HG02763 (cell line): ENCODE results near the gene CALML3.

Source experiments
- ATAC-seq: cut with Tn5 transposase; IDR thresholded peaks from one replicate; pipeline ENCODE4 v1.9.1; 2021; ENCODE audit warnings: mild to moderate bottlenecking, moderate library complexity; ENCODE audit not compliant: unreplicated experiment

The CALML3 gene

DNA sequence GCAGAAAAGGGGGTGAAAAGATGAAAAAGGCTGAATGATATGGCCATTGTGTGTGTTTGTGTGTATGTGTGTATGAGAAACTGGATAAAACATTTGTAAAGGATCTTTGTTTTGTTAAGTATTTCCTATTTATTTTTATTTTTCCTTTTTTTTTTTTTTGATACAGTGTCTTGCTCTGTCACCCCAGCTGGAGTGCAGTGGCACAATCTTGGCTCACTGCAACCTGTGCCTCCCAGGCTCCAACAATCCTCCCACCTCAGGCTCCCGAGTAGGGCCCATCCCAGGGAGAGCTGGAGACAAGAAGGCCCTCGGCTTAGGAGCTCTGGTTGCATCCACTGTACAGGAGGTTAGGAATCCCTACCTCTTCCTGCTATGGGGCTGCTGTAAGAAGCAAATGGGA lies 18.5 kb upstream of the CALML3 start:
- ATAC-seq, result no peak

DNA sequence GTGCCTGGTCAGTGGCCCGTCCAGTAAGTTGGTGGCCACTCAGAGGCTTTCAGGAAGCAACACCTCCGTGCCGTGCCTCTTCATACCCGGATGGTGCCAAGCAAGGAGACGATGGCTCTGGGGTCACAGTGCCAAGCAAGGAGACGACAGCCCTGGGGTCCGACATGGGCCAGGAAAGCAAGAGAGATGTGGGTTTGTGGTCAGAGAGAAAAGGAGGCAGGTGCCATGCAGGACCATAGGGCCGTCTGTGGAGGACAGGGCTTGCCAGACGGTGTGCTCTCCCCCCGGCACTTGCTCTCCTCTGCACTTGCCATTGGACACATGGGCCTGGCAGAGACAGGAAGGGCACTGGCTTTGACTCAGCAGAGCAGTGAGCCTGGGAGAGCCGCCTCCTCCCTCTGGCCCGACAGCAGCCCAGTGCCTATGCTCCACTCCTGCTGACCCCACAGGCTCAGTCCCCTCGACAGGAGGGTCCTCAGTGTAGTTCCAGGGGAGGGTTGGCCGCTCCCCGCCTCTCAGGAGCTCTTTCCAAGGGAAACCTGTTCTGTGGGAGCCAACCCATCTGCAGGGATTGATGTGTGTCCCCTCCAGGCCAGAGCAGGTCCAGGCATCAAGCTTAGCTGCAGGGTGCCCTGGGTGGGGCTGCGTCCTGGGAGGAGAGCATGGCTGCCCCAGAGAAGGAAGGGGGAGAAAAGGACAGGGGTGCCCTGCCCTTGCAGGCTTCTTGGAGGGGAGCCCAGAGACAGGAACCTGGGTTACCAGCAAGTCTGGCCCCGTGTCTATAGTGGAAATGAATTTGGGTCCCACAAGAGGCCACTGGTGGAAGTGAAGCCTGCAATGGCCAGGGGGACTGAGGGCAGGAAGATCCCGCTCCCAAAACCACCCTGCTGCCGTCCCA lies 17.8 kb upstream of the CALML3 start:
- ATAC-seq, result no peak

DNA sequence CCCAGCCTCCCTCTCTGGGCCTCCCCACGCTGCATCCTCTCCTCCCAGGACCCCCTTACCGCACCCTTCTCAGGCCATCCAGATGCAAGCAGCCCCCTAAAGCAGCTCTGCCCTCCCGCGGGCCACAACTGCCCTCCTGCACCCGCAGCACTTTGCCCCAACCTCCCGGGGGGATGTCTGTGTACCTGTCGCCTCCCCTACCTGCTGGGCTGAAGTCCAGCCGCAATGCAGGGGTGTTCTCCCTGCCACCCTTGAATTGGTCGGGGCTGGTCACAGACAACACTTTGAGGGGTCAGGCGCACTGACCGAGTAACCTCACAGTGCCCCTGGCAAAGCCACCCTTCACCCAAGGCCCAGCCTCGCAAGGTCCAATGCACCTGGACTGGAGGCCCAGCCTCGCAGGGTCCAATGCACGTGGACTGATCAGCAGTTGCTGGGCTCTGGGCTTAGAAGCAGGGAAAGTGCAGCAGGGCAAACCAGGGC lies 17.1 kb upstream of the CALML3 start:
- ATAC-seq, result no peak

DNA sequence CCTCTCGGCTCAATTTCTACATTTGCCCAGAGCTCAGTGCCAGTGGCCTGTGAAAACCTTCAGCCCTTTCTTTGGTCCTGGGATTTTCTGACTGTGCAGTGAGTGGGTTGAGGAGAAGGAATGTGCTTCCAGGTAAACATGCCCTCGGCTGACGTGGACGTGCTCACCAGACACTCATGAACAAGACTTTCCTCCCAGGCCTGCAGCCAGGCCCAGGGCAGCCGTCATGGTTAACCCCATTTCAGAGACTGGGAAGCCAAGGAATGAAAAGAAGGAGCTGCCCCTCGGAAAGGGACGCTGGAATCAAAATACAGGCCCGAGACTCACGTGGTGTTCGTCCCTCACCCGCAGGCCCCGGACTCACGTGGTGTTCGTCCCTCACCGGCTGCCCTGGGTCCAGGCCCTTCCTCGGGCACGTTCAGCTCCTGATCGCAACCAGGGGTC lies 16.6 kb upstream of the CALML3 start:
- no peak for ATAC-seq

DNA sequence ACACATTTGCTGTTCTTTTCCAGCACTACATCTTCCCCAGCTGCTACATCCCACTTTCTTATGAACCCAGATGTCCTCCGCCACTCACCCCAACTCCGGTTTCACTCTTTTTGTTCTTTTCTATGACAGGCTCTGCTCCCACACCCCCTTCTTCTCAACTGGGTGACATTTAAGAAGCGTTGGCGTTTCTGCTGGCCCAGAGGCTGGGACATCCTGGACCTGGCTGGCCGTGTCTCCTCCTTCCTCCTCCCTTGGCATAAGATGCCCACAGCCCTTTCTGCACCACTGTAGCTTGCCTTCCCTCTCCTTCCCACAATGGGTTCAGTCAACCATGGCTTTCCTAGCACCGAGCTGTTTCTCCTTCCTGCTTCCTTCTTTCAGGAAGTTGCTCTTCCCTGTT lies 16.0 kb upstream of the CALML3 start:
- ATAC-seq, result no peak

DNA sequence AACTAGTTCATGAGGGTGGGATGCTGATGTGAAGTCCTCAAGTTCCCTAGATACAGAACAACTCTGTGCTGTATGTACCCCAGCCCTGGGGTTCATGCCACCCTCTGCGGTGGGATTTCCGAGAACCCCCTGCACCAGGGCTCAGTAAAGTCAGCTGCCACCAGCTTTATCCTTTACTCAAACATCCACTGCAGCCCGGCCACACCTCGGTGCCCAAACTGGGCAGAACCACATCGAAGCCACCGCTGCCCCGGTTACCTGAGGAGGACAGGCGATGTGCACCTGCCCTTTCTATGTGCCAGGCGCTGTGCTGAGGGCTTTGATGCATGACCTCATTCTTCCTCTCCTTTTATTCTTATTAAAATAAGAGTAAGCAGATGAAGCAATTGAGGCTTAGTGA lies 15.5 kb upstream of the CALML3 start:
- ATAC-seq, result no peak

DNA sequence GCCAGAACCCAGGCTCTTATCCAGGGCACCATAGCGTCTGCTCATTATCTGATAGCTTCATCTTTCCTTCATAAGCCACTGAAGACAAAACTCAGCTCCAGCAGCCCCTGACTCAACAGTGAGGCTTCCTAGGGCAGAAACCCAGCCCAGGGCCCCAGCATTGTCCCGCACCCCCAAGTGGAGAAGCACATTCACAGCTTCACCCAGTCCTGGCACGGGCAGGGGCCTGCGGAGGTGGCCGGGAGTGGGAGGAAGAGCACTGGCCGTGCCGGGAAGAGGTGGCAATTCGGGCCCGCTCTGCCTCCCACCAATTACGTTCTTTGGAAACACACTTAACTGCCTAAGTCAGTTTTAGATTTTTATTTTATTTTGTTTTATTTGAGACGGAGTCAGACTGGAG lies 15.1 kb upstream of the CALML3 start:
- ATAC-seq, result no peak

DNA sequence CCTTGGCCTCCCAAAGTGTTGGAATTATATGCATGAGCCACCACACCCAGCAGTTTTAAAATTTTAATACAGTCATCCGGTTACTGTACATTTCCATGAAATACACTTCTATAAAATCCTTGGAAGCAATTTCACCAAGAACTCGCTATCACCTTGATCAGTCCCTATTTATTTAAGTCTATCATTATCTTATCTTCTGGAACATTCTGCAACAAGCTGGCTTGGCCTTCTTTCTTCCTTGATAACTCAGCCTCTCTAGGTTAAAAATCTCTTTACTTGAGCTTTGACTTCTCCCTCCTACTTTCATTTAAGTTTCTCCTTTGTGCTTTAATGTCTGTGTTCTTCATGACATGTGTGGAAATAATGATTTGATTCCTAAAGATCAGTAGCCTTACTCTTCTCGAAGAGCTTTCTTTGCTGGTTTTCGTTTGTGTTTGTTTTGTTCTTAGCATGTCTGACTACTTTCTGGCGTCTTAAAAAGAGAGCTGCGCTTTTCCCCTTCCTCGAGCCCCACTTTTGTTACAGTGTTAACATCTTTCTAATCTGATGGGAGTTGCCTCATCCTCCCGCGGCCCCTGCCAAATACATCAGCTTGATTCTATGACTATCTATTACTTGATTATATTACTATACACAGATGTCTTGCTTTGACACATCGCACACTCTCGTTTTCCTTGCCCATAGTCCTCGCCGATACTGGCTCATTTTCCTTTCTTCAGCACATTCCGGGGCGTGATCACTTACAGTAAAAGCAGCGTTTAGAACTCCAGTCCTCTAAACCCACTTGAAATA lies 14.3 kb upstream of the CALML3 start:
- ATAC-seq, result no peak

DNA sequence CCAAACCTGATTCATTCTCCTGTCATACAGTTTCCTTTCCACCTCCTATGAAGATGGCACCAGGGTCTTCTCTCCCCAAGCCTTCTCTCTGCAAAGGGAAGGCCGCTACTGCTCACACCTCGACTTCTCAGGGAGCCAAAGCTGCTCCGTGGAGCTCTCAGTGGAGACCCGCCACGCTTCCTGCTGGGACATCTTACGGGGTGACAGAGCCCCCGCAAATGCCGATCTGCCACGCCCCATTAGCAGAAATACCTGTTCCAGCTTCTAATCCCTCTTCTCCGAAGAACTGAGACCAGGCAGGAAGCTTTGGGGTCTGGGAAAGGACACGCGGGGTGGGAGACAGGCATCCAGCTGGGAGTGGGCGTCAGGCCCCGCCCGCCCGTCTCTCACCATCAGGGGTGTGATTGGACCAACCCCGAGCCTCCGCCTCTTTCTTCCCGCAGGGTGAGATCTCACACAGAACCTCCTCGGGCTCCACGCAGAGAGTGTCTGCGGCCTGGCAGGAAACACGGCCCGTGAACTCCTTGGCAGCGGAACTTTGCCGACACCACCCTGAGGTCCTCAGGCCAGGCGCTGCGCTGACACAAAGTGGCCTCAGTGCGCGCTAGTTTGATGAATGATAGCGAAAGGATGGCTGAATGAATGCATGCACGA lies 13.4 kb upstream of the CALML3 start:
- no peak for ATAC-seq

DNA sequence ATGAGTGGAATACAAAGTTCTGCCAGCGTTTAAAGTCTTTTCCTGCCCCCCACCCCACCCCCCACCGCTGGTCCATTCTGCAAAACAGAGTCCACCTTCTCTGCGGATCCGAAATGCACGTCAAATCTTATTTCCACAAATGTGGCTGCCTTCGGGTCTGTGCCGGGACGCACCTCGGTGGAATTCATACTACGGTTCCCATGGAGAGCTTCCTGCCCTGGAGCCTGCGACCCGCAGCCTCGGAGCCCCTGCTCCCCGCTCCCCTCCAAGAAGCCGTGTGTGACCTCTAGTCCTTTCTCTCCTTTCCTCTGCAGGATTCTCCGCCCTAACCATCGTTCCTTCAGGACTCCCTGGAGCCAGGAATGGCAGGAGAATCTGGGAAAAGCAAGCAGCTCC lies 12.9 kb upstream of the CALML3 start:
- ATAC-seq, result no peak

DNA sequence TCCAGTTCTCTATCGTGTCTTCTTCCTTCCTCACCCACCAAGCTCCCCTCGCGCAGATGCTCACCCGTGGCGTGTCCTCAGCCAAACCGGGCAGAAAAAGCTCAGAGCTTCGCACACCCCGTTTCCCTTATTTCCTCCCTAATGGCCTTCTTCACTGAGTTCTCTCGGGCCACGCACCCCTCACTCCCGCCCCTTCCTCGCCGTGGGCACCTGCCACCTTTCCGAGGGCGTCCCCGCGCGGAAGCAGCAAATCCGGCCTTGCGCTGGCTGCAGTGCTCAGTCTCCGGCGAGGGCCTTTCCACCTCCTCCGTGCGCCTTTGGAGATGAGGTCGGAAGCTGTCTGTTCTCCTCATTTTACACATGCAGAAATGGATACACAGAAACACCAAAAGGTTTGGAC lies 12.4 kb upstream of the CALML3 start:
- no peak for ATAC-seq

DNA sequence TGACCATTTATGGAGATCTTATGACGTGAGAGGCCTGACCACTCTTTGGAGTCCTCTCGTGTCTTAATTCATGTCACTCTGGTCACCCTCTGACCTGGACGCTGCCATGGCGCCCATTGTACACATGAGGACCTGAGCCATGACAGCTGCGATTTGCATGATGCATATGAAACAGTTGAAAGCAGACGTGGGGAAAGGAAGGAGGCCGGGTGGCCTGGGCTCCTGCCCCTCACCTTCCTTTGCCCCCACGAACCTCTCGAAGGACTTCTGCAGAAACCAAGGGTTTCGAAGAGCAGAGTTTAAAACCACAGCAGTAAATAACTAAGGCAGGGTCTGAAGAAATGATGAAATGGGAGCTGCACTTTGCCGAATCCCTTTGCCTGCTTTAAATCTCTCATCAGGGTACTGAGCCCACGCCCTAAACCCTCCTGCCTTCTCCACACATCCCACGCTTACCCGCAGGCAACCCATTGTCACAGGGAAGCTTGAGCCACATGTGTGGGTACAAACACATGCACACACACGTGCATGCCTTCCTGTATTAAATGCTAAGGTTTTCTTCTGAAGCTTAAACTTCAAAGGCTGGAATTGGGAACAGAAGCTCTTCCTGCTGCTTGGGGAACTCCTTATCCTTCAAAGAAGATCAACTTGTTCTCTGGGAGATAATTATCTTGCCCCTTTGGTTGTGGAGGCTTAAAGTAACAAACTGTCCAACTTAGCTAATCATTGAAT lies 11.7 kb upstream of the CALML3 start:
- no peak for ATAC-seq

DNA sequence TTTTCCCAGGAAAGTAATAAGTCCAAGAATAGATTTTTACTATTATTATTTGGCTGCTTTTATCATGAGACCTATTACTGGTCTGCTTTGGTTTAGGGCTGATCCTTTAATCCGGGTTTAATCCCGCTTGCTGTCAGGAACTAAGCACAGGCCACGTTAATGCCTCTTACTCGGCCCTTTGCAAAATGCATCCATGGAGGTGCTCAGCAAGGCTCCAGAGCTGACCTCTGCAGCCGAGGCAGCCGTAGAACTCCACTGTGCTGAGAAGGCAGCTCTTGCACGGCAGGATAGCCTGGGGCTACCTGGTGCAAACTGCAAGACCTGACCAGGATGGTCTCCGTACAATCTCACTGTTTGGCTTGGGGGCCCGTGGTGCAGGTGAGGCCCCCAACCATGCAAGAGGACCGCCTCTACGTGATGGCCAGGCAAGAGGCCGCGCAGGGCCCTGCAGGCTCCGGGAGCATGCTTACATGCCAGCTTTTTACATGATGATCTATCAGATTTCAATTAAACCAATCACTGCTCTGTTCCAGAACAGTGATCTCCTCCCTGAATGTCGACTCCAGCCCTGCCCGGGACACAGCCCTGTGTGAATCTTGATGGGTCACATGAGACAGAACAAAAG lies 10.4 kb upstream of the CALML3 start:
- no peak for ATAC-seq

DNA sequence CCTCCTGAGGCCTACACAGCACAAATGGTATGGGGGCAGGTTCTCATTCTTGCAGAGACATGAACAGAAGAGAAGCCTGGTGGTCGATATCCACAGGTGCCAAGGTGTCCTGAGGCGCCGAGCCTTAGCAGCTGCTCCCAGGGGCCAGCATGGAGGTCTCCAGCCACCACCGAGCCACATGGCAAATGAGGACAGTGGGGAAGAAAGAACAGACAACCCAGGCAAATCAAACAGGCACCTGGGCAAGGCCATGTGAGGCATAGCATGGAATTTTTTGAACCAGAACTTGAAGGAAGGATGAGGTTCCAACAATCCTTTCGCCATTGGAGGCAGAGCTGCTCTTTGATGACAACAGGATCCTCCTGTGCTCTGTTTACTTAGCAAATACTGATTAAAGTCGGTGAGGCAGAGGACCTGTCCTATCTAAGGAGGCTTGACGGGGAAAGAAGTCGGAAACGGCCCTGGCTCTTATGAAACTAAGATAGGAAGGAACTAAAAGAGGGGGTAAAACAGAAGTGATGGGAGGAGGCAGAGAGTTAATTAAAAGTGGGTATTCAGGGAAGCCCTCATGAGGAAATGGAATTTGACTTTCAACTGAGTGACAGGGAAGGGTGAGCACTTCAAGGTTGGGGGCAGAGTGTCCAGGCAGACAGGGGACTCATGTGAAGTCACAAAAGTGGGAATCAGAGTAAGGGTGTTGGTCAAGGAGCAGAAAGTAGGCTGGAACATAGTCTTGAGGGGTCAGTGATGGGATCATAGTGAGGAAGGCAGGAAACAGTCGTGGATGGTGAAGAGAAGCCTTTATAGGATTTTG lies 8.6 kb upstream of the CALML3 start:
- ATAC-seq, result no peak

DNA sequence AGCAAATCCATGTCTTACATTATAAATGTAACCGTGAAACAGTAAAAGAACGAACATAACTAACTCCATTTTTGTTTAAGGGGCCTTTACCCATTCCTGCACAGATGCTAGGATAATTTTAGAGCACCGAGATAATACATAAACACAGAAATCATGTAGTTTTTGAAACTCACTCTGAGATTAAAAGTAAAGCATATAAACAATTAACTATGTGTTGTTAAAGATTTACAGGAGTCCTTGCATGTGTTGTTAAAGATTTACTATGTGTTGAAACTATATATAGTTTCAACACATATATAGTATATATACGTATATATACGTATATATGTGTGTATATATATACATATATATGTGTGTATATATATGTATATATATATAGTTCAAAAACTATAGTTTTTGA lies 7.2 kb upstream of the CALML3 start:
- ATAC-seq, result no peak

DNA sequence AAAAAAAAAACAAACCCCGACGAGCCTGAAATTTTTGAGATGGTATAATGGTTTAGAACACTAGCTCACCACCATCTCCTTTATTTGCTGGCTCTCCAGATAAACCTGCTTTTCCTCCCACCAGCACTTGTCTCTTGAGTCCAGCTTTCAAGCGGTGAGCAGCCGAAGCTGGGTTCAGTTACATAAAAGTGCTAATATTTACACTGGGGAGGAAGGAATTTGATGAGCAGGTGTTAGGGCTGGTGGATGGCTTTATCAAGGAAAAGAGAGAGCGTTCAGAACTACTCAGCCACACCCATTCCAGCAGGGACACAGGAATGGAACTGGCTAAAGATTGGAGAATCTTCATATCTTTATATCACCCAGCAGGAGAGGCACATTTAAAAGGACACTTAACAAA lies 6.6 kb upstream of the CALML3 start:
- ATAC-seq, result no peak

DNA sequence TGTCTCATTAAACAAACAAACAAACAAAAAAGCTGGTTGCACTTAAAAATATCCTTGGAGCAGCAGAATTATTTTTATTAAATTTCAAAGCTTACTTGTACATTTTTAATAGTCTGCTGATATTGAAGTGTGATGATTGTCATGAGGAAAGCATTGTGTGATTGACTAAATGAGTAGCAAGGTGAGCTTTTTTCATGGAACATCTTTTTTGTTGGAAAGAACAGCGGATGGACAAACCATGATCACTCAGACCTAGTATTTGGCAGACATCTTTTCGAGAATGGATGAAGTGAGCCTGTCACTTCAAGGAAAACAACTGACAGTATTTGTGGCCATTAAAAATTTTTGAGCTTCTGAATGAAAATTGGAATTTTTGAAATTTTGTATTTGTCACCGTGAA lies 5.7 kb upstream of the CALML3 start:
- no peak for ATAC-seq

DNA sequence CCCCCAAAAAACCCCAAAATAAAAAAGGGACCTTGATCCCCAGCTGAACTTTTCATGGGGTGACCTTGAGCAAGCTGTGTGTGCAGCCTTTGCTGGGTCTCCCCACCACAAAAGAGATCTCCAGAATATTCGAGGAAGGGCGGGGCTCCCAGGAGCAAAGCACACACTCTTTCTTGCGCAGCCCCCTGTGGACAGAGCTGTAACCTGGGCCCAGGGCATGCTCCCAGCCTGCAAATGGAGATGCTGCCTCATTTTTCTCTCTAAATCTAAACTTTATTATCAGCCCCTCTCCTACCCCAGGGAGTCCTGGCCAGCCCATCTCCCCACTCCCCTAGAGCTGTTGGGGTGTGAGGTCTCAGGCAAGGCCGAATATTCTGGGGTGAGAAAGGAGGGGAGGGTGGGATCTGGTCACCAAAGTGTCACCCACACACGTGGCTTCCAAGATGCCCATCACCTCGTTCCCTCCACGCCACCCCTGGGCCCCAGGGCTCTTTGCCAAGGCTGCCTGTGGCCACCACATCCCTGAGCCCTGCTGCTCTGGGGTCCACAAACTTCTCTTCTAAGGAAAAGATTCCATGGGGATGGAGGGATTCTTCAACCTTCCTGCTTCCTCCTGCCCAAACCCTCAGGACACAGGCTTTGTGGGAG lies 1.7 kb upstream of the CALML3 start:
- ATAC-seq, result no peak
